Central memory CD4-positive, alpha-beta T cell (primary cell): Measurements from ENCODE around the gene GRIA4.
"Not testable (repeated sequence)": the region's sequence is repeated elsewhere in the genome, so short reads cannot be mapped to it uniquely, and the experiment has no call there.

Source experiments
- DNase-seq: peaks from one replicate; pipeline ENCODE4 v3.0.0; 2022

Gene GRIA4

DNA sequence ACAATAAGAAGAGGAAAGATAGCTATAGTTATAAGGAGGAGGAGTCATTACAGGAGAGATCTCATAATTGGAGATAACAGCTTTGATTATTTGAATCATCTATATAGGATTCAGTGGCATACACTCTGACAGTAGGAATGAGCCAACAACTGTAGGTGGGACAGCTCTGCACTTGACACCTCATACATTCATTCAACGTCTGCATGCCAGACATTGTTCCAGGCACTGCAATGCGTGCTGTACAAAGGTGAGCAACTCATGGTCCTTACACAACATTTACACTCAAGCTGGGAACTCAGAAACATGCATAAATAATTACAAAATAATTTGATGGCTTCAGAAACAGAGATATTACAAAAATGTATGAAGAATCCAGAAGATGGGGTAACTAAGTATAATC, 257.9 kb downstream of the GRIA4 start:
- DNase-seq: no peak

DNA sequence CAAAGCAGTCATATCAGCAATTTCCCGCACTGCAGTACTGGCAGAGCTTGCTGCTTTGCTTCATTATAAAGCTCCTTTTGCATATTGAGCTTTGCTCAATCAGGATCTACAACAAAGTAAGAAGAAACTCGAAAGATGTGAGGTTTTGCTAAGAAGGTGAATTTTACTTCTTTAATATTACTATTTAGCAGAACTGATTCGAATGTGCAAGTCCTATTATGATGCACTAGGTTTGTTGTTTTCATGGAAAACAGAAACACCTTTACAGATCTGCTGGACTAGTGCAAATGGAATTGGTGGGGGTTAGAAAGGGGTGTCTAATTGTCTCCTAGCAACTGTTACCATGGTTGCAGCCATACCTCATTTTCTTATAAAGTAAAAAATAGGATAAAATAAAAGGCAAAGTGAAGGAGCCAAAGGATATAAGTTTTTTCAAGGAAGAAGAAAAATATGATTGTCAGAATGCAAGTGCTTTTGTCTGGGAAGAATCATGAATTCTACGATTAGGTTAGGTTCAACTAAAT, 259.0 kb downstream of the GRIA4 start:
- DNase-seq: no peak

DNA sequence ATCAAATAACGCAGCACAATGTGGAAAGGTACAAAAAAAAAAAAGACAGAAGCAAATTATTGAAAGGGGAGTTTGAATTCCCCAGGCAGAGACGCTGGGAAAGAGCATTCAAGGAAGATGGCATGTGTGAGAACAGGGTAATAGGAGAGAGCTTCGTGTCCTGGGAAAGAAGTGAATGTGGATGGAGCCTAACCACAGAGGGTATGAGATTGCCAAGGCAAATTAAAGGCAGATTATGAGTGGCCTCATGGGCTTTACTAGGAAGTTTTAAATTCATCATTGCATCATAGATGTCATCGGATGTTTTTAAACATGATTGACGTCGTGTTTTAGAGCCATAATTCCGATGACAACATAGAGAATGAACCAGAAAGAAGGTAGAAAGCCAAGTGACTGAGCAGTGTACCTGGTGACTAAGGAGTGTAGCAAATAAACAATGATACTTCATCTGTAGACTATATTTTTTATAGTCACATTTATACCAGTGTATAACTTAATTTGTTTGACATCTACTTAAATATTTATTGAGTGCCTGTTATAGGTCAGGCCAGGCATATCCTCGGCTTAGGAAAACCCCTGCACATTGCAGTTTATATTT, 260.7 kb downstream of the GRIA4 start:
- no peak for DNase-seq

DNA sequence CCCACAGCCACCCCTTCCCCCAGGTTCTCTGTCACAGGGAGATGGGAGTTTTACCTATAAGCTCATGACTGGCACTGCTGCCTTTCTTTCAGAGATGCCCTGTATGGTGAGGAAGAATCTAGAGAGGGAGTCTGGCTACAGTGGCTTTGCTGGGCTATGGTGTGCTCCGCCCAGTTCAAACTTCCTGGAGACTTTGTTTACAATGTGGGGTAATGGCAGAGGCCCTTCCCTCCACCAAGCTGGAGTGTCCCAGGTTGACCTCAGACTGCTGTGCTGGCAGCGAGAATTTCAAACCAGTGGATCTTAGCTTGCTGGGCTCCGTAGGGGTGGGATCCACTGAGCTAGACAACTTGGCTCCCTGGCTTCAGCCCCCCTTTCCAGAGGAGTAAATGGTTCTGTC, 268.6 kb downstream of the GRIA4 start:
- no peak for DNase-seq

DNA sequence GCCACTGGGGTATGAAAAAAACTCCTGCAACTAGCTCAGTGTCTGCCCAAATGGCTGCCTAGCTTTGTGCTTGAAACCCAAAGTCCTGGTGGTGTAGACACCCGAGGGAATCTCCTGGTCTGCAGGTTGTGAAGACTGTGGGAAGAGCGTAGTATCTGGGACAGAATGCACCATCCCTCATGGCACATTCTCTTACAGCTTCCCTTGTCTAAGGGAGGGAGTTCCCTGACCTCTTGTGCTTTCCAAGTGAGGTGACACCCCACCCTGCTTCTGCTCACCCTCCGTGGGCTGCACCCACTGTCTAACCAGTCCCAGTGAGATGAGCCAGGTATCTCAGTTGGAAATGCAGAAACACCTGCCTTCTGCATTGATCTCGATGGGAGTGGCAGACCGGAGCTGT, 269.1 kb downstream of the GRIA4 start:
- DNase-seq: not testable (repeated sequence)

DNA sequence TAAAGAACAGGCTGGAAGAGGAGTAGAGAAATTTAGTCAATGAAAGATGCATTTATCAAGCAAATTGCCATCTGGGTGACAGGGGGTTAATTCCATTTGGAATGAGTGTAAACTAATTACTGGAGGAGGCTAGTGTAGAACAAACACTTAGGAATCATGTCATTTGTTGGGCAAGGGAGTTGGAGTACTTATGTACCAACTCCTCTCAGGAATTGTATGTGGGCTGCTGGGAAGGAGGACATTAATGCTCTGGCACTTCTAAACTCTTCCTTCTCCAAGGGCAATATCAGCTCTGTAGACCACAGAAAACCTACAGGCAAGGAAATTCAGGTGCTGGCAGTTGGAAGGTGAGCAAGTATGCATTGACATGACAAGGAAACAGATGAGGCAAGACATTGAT, 271.2 kb downstream of the GRIA4 start:
- no peak for DNase-seq

DNA sequence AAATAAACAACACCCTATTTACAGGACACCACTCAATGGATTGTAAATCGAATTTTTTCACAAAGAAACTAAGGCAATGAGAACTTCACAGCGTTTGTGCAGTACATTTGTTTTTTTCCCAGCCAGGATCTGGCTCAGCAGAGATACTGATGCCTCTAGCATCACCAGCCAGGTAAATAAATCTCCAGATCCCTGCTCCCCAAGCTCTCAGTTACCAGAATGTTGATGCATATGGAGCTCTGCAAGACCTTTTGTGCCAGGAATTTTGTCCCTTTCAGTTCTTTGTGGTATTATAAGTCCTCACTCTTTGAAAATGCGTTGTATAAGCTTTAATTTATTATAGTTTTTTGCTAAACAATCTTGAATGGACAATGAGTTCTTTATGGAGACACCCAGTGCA, 274.6 kb downstream of the GRIA4 start:
- no peak for DNase-seq

DNA sequence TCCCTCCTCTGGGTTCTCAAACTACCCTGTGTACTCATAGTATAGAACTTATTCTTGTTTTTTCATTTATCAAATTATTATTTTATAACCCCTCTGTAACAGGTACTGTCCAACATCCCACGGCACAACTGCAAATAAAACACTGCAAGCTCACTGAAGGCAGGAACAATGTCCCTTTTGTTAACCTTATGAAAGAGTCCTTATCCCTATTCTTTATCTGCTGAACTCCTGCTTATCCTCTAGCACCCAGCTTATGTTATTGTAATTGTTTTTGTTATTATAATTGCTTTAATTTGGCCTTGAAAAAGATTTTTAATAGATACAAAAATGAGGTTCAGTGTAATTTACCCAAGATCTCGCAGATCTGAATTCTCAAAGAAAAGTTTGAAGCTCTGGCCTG, 281.8 kb downstream of the GRIA4 start:
- DNase-seq: no peak

DNA sequence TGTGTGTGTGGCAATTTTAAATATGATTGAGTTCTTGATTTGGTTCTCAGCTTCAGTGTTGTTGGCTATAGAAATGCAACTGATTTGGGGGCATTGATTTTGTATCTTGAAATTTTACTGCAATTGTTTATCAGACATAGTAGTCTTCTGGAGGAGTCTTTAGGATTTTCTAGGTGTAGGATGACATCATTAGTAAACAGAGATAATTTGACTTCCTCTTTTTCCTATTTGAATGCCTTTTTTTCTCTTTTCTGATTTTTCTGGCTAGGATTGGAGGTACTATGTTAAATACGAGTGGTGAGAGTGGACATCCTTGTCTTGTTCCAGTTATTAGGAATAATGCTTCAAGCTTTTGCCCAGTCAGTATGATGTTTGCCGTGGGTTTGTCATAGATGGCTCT, 287.3 kb downstream of the GRIA4 start:
- DNase-seq: no peak

DNA sequence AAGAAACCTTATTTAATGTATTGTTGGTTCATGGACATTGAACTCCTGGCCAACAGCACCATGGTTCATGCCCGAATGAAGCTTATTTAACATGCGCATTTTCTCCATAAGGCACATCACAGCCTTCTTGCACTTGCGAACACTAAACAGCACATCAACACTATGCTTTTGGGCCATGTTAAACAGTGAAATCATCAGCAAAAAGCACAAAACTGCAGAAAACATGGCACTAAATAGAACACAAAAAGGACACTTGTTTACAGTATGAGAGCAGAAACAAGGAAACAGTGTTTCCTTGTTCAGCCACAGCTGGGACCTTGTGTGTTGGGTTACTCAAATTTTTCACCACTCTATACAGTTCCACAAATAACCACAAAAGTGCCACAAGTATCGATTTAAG, 289.9 kb downstream of the GRIA4 start:
- no peak for DNase-seq

DNA sequence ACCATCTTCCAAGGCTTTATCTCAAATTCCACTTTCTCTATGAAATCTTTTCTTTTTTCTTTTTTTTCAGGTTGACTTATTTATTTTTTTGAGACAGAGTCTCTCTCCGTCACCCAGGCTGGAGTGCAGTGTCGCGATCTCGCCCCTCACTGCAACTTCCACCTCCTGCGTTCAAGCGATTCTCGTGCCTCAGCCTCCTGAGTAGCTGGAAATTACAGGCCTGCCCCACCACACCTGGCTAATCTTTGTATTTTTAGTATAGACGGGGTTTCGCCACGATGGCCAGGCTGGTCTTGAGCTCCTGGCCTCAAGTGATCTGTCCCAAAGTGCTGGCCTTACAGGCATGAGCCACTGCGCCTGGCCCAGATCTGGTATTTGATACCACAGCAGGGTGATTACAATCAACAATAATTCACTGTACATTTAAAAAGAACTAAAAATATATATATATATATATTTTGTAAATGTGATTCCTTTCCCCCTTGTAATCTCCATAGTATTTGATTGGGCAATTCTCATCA, 290.7 kb downstream of the GRIA4 start:
- DNase-seq: no peak

DNA sequence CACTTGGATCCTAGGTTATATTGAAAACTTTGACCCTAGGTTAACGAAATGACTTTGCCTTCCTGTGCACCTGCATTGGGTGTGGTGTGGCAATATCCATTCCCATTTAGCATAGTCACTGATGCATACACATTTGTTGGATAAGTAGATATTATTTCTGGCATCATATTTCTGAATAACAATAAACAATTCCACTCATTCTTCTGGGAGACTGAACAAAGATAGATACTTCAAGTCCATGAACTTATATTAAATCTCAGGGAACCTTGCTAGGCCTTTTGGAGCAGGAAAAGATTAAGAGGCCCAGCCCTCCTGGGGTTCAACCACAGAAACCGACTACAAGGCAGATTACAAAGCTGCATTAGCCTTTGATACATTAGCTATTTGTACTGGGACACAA, 293.2 kb downstream of the GRIA4 start:
- no peak for DNase-seq

DNA sequence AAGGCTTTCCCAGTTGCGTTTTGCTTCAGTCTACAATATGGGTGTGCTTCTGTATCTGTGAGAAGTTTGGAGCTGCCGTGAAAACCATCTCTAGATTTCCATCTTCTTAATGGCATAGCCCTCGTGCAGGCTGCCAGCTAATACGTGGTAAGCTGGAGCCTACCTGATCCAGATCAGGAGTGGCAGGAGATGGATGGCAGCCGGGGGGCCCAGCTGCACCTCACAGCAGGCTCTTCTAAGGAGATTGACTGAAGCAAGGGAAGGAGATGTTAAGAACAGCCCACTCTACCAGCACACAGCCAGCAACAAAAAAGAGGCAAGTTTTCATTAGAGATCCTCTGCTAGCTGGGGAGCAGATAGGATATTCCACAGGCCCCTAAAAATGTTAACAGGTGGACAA, 296.6 kb downstream of the GRIA4 start:
- no peak for DNase-seq

DNA sequence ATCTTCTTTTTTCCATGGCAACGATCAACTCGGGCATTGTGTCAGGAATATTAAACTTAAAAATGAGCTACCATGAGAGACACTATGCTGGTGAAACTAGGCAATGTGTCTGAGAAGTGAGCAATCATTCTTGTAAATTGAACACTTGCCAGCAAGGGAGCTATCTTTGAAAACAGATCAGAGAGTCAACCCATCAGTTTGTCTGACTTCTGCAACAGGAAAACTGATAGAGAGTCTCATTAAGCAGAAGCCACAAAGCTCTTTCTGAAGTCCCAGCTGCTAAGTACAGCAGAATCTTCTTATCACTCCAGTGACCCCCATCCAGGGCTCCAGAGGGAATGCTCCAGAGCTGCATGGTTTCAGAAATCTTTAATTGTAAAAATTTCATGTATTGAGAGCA, 297.4 kb downstream of the GRIA4 start:
- DNase-seq: no peak

DNA sequence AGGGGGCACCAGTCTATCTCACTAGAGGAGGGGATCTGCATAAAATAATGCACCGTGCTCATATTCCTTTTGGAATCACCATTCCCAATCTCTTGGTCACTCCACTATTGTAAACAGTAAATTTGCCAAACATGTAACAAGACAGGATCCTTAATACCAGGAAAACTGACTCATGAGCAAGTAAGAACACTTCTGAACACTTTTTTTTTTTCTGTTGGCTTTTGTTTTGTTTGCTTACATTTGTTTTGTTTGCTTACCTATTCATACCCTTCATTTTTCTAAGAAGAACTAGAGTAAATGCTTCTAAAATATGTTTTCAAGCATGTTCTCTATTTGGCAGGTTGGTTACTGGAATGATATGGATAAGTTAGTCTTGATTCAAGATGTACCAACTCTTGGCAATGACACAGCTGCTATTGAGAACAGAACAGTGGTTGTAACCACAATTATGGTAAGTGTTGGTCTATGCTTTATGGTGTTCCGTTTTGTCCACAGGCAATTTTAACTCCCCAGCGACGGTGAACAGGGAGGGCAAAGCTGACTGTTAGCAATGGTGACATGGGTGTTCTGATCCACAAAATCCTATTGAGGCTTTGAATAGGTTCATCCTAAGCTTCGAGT, 300.3 kb downstream of the GRIA4 start:
- no peak for DNase-seq

DNA sequence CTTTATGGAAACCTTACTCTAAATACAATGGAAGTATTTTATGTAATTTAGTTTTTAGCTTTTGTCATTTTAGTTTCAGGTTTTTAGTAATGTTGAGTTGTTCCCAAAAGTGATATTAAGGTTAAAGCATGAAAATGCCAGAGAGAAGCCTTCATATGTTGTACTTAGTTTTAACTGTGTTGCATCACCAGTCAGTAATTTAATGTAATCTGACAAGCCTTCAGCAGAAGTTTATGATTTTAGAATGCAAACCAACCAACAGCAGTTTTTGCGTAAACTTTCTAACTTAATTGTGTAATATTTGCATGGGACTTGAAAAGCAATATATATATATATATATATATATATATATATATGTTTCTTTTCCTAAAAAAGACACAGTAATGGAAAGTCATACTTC, 301.6 kb downstream of the GRIA4 start:
- no peak for DNase-seq

DNA sequence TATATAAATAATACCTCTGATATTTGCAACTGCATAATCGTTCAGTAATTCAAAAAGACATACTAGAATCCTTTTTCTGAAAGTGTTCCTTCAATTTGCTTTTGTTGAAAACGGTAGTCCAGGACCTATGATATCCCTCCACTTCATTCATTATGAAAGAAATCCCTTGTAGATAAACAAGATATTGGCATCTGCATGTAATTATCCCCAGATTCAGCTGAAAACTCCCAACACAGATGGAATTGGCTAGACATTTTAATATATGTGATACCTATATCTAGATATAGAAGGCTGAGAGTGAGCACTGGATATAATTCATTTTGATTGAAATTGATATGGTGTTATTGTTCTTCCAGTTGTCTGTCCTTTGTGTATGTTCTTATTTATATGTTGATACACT, 302.8 kb downstream of the GRIA4 start:
- no peak for DNase-seq

DNA sequence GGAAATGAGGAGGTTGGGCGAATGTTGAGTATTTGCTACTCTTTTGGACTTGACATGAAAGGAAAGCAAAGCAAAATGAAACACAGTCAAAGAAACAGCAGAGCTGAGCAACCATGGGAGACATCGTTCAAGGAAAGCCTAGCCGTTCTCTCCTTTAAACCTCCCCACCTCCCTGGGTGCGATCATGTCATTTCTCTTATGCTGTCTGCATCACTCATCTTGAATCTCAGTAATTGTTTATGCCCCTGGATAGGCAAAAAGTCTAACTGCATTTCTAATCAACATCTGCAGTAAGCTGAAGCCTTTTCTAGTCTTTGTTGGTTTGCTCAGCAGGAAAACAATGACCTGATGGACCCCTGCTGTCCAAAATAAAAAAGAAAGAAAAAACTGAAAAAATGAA, 305.1 kb downstream of the GRIA4 start:
- DNase-seq: no peak

DNA sequence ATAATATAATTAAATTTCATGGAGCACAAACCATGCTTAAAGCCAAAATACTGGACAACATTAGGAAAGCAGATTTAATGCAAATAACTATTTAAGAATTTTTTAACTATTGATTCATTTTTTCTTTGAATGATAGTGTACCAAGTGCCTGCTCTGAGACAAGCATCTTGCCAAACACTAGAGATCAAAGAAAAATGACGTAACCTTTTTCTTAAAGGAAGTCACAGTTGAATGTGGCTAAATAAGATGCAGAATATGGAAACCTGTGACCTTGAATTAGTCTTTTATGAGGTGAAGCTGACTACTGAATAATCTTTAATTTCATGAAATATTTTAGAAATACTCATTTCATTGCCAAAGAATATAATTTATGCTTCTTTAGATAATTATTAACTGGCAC, 308.2 kb downstream of the GRIA4 start:
- no peak for DNase-seq

DNA sequence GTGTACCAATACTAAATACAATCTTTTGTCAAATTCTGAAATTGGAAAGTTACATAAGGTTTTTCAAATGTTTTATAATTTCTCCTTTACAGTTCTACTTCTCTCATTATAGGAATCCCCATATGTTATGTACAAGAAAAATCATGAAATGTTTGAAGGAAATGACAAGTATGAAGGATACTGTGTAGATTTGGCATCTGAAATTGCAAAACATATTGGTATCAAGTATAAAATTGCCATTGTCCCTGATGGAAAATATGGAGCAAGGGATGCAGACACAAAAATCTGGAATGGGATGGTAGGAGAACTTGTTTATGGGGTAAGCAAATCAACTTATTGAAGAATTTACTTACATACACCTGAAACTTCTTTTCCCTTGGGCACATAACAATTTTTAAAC, 308.7 kb downstream of the GRIA4 start:
- no peak for DNase-seq

DNA sequence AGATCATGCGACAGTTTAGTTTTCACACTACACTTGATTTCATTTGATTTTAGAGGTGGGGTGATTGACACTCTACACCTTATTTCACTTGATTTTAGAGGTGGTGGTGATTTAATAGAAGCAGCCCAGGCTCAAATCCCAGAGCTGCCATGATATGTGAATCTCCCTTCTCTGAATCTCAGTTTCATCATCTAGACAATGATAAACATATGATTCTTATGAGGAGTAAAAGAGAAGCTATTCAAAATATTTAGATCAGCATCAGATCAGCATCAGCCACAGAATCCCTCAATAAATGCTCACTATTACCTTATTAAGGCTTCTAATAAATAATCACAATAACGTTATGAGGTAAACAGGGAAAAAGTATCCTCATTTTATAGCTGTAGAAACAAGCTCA, 313.4 kb downstream of the GRIA4 start:
- no peak for DNase-seq

DNA sequence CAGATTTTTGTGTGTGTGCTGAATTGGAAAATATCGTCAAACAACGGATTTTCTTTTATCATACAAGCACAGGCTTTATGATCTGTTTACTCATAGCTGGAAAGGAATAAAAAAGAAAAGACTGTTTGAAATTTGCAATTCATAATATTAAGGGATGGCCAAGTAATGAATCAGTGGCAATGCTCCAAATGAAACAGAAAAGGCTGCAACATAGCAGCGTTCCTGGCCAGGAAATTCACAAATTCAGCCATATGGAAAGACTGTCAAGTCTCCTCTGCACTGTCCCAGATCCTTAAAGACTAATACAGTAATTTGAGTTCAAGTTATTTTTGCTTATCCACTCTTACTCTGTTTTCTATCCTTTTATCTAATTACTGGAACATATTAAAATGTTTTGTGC, 313.9 kb downstream of the GRIA4 start:
- no peak for DNase-seq

DNA sequence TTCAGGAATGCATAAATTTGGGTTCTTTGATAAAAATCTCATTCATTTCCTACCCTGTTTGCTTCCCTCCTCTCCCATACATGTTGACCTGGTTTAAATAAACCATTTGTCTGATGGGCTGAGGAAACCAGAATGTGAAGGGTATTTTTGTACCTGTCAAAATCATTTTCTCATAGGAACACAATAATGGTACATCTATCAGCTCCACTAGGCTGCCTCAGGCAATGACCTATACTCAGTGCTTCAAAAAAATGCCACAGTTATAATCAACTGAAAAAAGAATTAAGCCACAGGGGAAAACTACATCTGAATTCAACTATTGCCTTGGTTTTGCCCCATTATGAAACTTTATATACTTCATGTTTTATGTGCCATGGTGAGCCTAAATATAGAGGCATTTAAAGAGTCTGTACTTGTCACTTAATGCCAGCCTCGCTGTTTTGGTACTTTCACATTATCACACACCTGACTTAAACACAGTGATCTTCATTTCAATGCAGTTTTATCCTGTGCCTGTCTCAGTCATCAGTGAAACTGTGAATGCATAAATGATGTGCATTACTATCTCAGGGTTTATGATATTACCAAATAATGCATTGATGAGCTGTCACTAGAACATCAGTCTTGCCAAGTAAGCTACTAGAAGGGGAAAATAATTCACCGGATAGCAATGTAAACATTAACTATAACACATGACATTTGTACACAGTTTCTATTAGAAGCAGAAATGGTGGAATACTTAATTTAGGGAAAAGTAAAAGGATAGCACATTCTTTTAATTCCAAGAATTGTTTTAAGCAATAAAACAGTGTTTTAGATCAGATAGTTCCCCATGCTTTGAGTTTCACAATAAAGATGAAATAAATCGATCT, 319.4 kb downstream of the GRIA4 start:
- DNase-seq: no peak

DNA sequence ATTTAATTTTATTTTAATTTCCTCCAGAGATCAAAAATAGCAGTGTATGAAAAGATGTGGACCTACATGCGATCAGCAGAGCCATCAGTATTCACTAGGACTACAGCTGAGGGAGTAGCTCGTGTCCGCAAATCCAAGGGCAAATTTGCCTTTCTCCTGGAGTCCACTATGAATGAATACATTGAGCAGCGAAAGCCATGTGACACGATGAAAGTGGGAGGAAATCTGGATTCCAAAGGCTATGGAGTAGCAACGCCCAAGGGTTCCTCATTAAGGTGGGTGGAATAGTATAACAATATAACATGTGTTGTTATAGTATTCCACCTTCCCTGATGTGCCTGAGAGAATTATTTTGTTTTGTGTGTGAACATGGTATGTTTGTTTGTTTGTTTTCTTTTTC, 323.8 kb downstream of the GRIA4 start:
- no peak for DNase-seq
